NCI-H345 treated with DMSO at 0.1 percent for 48 hours (cell line): ENCODE results near the gene DEPDC1B.
"Not testable (repeated sequence)": the region's sequence is repeated elsewhere in the genome, so short reads cannot be mapped to it uniquely, and the experiment has no call there.

Source experiments
- DNase-seq: peaks from one replicate; lab custom pipeline; 2025; ENCODE audit not compliant: unreplicated experiment; lab: John Stamatoyannopoulos, UW

Gene DEPDC1B

GRCh38 chr5:60699609-60700415 is at the start of gene DEPDC1B:
Gene DEPDC1B, minus strand, starts transcription at chr5:60700166. Its CDS starts 73 bp downstream, at chr5:60700093.
- DNase-seq, result peak; percentile 91

- DNase-seq, result no peak
These were observed 44.7 kb upstream of the DEPDC1B start for GRCh38 chr5:60744682-60745081.

- no peak for DNase-seq
These were observed 43.7 kb upstream of the DEPDC1B start for GRCh38 chr5:60743511-60744314.

DNA sequence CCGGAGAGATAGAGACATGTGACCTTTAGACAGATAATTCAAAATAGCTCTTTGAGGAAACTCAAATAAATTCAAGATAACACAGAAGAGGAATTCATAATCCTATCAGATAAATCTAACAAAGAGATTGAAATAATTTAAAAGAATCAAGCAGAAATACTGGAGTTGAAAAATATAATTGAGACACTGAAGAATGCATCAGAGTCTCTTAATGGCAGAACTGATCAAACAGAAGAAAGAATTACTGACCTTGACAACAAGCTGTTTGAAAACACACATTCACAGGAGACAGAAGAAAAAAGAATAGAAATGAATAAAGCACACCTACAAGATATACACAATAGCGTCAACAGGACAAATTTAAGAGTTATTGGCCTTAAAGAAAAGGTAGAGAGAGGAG is 40.4 kb upstream of the DEPDC1B start:
- DNase-seq, result no peak

GRCh38 chr5:60738933-60739332 is 39.0 kb upstream of the DEPDC1B start:
- DNase-seq, result no peak

DNA sequence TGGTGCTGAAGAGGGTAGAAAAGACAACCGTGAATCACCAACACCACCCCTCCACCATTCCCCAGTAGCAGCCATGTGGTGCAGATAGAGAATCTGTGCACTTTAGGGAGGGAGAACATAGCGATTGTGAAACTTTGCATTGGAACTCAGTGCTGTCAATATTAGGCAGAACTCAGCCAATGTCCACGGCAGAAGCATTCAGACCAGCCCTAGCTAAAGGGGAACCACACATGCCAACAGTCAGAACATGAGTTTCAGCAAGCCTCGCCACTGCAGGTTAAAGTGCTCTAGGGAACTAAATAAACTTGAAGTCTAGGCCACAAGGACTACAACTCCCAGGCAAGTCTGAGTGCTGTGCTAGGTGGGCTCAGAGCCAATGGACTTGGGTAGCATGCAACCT is 38.5 kb upstream of the DEPDC1B start:
- no peak for DNase-seq

GRCh38 chr5:60730858-60731257 is 30.9 kb upstream of the DEPDC1B start:
- not testable (repeated sequence) for DNase-seq

- DNase-seq, result no peak
These were observed 27.2 kb upstream of the DEPDC1B start for GRCh38 chr5:60727033-60727679.

DNA sequence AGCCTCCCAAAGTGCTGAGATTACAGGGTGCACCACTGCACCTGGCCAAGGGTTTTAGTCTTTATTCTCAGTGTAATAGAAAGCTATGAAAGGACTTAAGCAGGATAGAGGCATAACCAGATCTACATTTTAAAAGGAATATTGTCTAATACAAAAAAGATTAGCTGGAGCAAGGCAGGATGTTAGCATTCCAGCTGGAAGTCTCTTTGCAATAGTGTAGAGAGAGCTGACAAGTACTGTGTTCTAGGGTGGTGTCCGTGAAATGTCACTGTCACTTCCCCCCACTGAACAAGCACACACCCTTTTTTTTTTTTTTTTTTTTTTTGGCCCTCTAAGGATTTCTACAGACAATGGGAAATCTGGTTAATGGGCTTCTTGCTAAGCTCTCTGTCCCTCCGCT is 24.2 kb upstream of the DEPDC1B start:
- DNase-seq, result no peak

- DNase-seq, result peak; percentile 98
These were observed 22.4 kb upstream of the DEPDC1B start for GRCh38 chr5:60722416-60722815.

DNA sequence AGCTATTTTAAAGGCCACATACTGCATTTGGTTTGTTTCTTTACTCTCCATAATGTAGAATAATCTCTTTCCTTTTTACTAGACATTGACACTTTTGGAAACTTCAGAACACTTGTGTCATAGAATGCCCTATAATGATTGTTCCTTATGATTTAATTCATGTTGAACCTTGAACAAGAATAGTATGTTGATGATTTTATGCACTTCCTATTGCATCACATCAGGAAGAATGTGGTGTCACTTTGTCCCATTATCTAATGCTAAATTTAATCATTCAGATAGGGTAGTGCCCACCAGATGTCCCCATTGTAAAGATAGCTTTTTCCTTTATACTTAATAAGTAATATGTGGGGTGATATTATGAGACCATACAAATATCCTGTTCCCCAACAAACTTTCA is 19.4 kb upstream of the DEPDC1B start:
- no peak for DNase-seq

GRCh38 chr5:60718166-60718892 is 18.4 kb upstream of the DEPDC1B start:
- DNase-seq, result no peak

- DNase-seq, result not testable (repeated sequence)
These were observed 15.4 kb upstream of the DEPDC1B start for GRCh38 chr5:60715201-60715928.

DNA sequence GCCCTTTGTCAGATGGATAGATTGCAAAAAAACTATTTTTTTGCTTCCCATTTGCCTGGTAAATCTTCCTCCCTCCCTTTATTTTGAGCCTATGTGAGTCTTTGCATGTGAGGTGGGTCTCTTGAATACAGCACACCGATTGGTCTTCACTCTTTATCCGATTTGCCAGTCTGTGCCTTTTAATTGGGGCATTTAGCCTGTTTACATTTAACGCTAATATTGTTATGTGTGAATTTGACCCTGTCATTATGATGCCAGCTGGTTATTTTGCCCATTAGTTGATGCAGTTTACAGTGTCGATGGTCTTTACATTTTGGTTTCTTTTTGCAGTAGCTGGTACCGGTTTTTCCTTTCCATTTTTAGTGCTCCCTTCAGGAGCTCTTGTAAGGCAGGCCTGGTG is 13.0 kb upstream of the DEPDC1B start:
- DNase-seq, result no peak

- DNase-seq, result not testable (repeated sequence)
These were observed 11.9 kb upstream of the DEPDC1B start for GRCh38 chr5:60711892-60712291.

DNA sequence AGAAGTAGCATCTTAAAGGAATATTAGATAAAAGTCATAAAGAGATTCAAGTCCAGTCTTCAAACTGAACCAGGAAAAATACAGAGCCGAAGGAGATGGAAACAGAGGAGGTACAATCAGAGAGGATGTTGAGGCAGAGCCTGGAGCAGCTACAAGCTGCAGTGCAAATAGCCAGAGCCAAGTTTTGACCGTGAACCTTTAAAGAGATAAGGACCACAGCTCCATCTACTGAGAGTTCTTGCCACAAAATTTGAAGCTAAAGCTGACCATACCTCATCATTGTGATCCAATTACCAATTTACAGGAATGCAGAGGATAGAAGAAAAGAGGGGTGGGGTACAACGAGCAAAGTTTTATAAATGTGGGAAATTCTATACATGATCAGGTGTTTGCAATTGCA is 10.4 kb upstream of the DEPDC1B start:
- DNase-seq, result no peak

DNA sequence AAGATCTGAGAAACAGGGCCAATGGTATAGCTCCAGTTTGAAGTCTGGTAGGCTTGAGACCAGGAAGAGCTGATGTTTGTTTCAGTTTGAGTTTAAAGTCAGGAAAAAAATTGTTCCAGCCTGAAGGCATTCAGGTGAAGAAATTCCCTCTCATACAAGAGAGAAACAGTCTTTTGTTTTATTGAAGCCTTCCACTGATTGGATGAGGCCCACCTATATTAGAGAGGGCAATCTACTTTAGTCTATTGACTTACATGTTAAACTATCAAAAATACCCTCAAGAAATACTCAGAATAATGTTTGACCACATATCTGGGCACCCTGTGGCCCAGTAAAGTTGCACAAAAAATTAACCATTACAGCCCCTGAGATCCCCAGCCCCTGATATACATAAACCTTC is 5.2 kb upstream of the DEPDC1B start:
- no peak for DNase-seq

- no peak for DNase-seq
These were observed 4.0 kb upstream of the DEPDC1B start for GRCh38 chr5:60703944-60704343.

GRCh38 chr5:60701321-60701968 is 1.5 kb upstream of the DEPDC1B start:
- DNase-seq, result no peak

- DNase-seq, result peak; percentile 71
These were observed 421 bp upstream of the DEPDC1B start for GRCh38 chr5:60700416-60700757.
